ENCODE data around the gene ISOC2.
"Not testable (repeated sequence)": the region's sequence is repeated elsewhere in the genome, so short reads cannot be mapped to it uniquely, and the experiment has no call there.

ISOC2 gene

DNA sequence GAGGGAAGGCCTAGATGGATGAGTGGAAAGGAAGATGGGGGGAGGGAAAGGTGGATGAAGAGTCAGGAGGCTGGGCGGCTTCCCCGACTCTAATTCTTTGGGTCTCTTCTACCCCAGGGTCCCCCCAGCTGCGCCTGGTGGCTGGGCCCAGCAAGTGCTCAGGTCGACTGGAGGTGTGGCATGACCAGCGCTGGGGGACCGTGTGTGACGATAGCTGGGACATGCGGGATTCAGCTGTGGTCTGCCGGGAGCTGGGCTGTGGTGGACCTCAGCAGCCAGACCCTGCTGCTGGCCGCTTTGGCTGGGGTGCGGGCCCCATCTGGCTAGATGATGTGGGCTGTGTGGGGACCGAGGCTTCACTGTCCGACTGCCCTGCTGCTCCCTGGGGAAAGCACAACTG is 36.3 kb upstream of the ISOC2 start:
- ChIA-PET POLR2A (no interaction called here), CTCF (no interaction called here)
- DNase-seq (ENCODE audit: extremely low spot score) = no peak
- TF ChIP-seq FOXM1 (IDR thresholded peaks at IDR 0.05; ENCODE audit: borderline replicate concordance) = no peak
- no peak for TF ChIP-seq ARNT (IDR thresholded peaks at IDR 0.05)
- TF ChIP-seq SUZ12 (IDR thresholded peaks at IDR 0.05) = no peak
- no peak for TF ChIP-seq TARDBP (IDR thresholded peaks at IDR 0.05)
- no peak for TF ChIP-seq LEF1 (IDR thresholded peaks at IDR 0.05; ENCODE audit: borderline replicate concordance)
- TF ChIP-seq FOXA1 (IDR thresholded peaks at IDR 0.05) = no peak
- TF ChIP-seq NFRKB (IDR thresholded peaks at IDR 0.05) = no peak
- TF ChIP-seq CTBP1 (IDR thresholded peaks at IDR 0.05; ENCODE audit: borderline replicate concordance) = no peak
- no peak for TF ChIP-seq HDGF (IDR thresholded peaks at IDR 0.05; ENCODE audit: borderline replicate concordance)
- TF ChIP-seq, protein P1, sequence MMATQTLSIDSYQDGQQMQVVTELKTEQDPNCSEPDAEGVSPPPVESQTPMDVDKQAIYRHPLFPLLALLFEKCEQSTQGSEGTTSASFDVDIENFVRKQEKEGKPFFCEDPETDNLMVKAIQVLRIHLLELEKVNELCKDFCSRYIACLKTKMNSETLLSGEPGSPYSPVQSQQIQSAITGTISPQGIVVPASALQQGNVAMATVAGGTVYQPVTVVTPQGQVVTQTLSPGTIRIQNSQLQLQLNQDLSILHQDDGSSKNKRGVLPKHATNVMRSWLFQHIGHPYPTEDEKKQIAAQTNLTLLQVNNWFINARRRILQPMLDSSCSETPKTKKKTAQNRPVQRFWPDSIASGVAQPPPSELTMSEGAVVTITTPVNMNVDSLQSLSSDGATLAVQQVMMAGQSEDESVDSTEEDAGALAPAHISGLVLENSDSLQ (IDR thresholded peaks at IDR 0.05) = no peak
- TF ChIP-seq ELF4 (IDR thresholded peaks at IDR 0.05) = no peak
- no peak for TF ChIP-seq FOXK2 (IDR thresholded peaks at IDR 0.05)
- TF ChIP-seq ZNF384 (IDR thresholded peaks at IDR 0.05) = no peak
- TF ChIP-seq SP1 (IDR thresholded peaks at IDR 0.05) = no peak
- no peak for TF ChIP-seq BHLHE40 (IDR thresholded peaks at IDR 0.05; ENCODE audit: borderline replicate concordance)
- no peak for TF ChIP-seq L3MBTL2 (conservative IDR thresholded peaks at IDR 0.05)

DNA sequence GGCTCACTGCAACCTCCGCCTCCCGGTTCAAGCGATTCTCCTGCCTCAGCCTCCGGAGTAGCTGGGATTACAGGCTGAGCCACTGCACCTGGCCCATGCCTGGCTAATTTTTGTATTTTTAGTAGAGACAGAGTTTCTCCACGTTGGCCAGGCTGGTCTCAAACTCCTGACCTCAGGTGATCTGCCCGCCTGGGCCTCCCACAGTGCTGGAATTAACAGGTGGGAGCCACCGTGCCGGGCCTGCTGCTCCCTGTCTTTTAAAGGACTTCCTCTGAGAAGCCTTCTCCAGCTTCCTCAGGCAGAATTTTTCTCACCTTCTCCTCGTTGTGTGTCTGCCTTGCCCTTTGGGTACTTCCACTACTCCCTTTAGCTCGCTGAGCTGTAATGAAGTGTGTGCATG is 35.4 kb upstream of the ISOC2 start:
- DNase-seq (ENCODE audit: extremely low spot score); POLR2A ChIA-PET: not testable (repeated sequence)
- CTCF ChIA-PET = interaction anchor here (0.7 to 1.7 kb wide), 2 partner anchors 29 to 158 kb away, joined by 4 read pairs; no protein-coding TSS in a partner anchor

DNA sequence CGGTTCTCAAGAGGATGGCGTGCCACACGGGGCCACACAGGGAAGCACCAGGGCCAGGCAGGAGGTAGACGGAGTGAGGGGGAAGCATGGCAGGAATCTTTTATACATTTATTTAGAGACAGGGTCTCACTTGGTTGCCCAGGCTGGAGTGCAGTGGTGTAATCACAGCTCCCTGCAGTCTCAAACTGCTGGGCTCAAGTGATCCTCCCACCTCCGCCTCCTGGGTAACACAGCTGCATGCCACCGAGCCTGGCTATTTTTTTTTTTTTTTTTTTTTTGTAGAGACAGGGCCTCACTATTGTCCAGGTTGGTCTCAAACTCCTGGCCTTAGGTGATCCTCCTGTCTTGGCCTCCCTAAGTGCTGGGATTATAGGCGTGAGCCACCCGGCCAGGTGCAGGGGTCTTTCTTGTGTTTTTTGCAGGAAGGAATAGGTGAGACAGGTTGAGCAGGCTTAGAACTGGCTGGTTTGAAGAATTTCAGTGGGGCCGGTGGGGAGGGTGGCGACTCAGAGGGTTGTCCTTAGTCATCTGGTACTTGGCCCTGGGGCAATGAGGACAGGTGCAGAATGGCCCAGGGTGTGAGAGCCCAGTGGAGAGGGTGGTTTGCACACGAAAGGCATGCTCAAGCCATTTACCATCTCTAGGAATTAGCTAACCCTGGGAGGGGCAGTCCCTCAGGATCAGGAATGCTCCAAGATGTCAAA is 34.4 kb upstream of the ISOC2 start:
- POLR2A ChIA-PET = no interaction called here
- DNase-seq (ENCODE audit: extremely low spot score) = no peak
- CTCF ChIA-PET = interaction anchor here (0.7 to 1.7 kb wide), 4 partner anchors 8 to 159 kb away, joined by 3 to 4 read pairs (median 4); no protein-coding TSS in a partner anchor
- TF ChIP-seq ARNT (IDR thresholded peaks at IDR 0.05) (no peak), TARDBP (IDR thresholded peaks at IDR 0.05) (no peak), ZNF384 (IDR thresholded peaks at IDR 0.05) (no peak), LEF1 (IDR thresholded peaks at IDR 0.05; ENCODE audit: borderline replicate concordance) (no peak), FOXK2 (IDR thresholded peaks at IDR 0.05) (no peak)
- TF ChIP-seq, protein P1 (IDR thresholded peaks at IDR 0.05) = no peak

DNA sequence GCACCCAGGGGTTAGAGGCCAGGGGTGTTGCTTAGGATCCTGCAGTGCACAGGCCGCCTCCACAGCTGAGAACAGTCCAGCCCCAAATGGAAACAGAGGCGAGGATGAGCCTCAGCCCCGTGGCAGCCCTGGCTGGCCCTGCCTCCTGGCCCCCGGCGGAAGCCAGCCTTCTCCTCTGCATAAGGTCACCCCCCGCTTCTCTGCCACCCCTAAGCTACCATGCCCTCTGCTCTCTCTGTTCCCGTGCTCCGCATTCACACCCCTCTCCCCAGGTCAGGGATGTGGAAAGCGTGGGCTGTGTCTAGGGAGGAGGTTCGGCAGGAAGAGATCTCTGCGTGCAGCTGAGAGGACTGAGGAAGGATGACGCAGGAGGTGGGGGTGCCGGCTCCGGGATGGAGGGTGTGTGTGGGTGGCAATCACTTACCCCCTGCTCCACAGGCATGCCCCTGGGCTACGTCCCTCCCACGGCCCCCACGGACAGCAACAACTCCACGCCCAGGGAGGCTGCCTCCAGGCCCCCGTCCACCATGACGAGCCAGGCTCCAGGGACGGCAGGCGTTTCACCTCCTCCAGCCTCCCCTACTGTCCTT is 32.8 kb upstream of the ISOC2 start:
- TF ChIP-seq LEF1 (IDR thresholded peaks at IDR 0.05; ENCODE audit: borderline replicate concordance) (no peak), HDGF (IDR thresholded peaks at IDR 0.05; ENCODE audit: borderline replicate concordance) (no peak), L3MBTL2 (conservative IDR thresholded peaks at IDR 0.05) (no peak), ARNT (IDR thresholded peaks at IDR 0.05) (no peak), SP1 (IDR thresholded peaks at IDR 0.05) (no peak), TARDBP (IDR thresholded peaks at IDR 0.05) (no peak), SUZ12 (IDR thresholded peaks at IDR 0.05) (no peak), BHLHE40 (IDR thresholded peaks at IDR 0.05; ENCODE audit: borderline replicate concordance) (no peak)
- TF ChIP-seq, protein P1 (IDR thresholded peaks at IDR 0.05) = no peak
- ChIA-PET POLR2A (interaction anchor here (1.2 kb wide), 1 partner anchor 10 kb away, joined by 4 read pairs; the partner anchor contains the start of gene NAT14), CTCF (no interaction called here)
- DNase-seq (ENCODE audit: extremely low spot score) = no peak

DNA sequence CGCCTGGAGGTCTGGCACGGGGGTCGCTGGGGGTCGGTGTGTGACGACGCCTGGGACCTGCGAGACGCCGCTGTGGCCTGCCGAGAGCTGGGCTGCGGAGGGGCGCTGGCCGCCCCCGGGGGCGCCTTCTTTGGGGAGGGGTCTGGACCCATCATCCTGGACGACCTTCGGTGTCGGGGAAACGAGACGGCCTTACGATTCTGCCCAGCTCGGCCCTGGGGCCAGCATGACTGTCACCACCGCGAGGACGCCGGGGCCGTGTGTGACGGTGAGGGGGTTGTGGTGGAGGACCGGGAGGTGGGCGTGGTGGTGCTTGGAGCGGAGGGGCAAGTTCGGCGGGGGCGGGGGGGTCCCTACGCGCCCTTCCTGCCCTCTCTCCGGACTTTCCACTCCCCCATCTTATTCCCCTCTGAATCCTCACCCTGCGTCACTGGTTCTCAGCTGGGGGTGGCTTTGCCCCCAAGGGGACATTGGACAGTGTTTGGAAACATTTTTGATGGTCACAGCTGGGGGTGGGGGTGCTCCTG is 32.3 kb upstream of the ISOC2 start:
- ChIA-PET CTCF (no interaction called here), POLR2A (interaction anchor here (1.2 kb wide), 1 partner anchor 9 kb away, joined by 4 read pairs; the partner anchor contains the start of gene NAT14)
- TF ChIP-seq ELF4 (IDR thresholded peaks at IDR 0.05) (no peak), L3MBTL2 (conservative IDR thresholded peaks at IDR 0.05) (no peak), NFRKB (IDR thresholded peaks at IDR 0.05) (no peak), LEF1 (IDR thresholded peaks at IDR 0.05; ENCODE audit: borderline replicate concordance) (no peak), ARNT (IDR thresholded peaks at IDR 0.05) (no peak), BHLHE40 (IDR thresholded peaks at IDR 0.05; ENCODE audit: borderline replicate concordance) (no peak), ZNF384 (IDR thresholded peaks at IDR 0.05) (no peak), FOXA1 (IDR thresholded peaks at IDR 0.05) (no peak), HDGF (IDR thresholded peaks at IDR 0.05; ENCODE audit: borderline replicate concordance) (no peak), TARDBP (IDR thresholded peaks at IDR 0.05) (no peak), SP1 (IDR thresholded peaks at IDR 0.05) (no peak)
- TF ChIP-seq, protein P1 (IDR thresholded peaks at IDR 0.05) = no peak
- no peak for DNase-seq (ENCODE audit: extremely low spot score)
